ENCODE measurements around the gene TAPBPL.

The TAPBPL gene

GRCh38 chr12:6459004-6459337, 7.1 kb downstream of the TAPBPL start:
- DNase-seq (ENCODE audit: insufficient read length, low spot score) (peak; percentile 84), FAIRE-seq (peak; percentile 71)
- TF ChIP-seq, protein P1, sequence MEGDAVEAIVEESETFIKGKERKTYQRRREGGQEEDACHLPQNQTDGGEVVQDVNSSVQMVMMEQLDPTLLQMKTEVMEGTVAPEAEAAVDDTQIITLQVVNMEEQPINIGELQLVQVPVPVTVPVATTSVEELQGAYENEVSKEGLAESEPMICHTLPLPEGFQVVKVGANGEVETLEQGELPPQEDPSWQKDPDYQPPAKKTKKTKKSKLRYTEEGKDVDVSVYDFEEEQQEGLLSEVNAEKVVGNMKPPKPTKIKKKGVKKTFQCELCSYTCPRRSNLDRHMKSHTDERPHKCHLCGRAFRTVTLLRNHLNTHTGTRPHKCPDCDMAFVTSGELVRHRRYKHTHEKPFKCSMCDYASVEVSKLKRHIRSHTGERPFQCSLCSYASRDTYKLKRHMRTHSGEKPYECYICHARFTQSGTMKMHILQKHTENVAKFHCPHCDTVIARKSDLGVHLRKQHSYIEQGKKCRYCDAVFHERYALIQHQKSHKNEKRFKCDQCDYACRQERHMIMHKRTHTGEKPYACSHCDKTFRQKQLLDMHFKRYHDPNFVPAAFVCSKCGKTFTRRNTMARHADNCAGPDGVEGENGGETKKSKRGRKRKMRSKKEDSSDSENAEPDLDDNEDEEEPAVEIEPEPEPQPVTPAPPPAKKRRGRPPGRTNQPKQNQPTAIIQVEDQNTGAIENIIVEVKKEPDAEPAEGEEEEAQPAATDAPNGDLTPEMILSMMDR (IDR thresholded peaks at IDR 0.05; ENCODE audit: insufficient read depth, missing control alignments): no peak

- TF ChIP-seq, protein P1 (IDR thresholded peaks at IDR 0.05; ENCODE audit: insufficient read depth, missing control alignments): no peak
- no peak for FAIRE-seq
- no peak for DNase-seq (ENCODE audit: insufficient read length, low spot score)
Observed at GRCh38 chr12:6460751-6461371, 9.0 kb downstream of the TAPBPL start.

DNA sequence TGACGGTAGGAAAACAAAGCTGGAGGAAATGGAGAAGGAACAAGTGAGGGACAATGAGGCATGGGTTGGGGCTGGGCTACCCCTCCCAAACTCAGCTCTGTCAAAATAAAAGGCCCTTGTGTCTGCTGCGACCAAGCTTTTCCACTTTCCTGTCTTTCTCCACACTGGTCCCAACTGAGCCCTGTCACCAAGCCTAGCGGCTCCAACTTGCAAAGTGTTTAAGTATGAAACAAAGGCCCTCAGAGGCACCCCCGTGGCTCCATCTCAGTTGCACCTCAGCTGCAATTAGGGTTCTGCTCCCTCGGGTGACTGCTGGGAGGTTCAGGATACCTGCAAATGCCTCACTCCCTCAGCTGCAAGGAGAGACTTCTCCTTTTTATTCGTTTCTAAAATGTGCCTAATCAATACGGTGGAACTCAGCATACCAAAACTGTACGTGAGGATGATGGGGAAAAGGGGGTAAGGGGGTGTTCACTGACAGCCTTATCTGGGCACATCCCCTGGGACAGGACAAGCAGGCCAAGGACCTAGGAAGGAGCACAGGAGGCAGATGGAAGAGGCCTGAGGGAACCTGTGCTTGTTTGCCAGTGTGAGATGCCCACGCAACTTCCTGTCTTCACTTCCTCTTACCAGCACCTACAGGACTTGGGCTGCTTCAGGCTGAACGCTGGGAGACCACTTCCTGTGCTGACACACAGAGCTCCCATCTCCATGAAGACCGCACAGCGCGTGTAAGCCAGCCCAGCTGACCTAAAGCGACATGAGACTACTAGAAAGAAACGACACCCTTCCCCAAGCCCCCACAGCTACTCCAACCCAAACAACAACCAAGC, 9.8 kb downstream of the TAPBPL start:
- TF ChIP-seq, protein P1 (IDR thresholded peaks at IDR 0.05; ENCODE audit: insufficient read depth, missing control alignments): no peak
- DNase-seq (ENCODE audit: insufficient read length, low spot score) (no peak), FAIRE-seq (no peak)

GRCh38 chr12:6462234-6462995, 10.6 kb downstream of the TAPBPL start:
- DNase-seq (ENCODE audit: insufficient read length, low spot score) (no peak), FAIRE-seq (no peak)
- TF ChIP-seq, protein P1 (IDR thresholded peaks at IDR 0.05; ENCODE audit: insufficient read depth, missing control alignments): no peak

DNA sequence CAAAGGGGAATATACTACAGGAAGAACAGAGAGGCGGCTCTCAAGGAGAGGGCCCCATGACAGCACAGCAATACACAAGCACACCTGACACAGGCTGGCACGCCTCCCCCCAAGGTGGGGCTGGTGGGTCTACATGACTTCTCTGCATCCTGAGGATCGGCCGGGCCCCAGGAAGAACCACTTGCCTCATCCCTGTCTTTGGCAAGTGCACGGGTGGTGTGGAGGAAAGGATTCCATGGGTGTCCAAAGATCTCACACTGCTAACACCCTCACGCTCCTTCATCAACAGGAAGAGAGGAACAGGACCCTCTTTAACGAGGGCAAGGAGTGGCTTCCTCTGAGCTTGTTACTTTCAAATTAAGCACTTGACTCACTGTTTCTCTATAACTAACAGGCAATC, 11.4 kb downstream of the TAPBPL start:
- DNase-seq (ENCODE audit: insufficient read length, low spot score) (no peak), FAIRE-seq (no peak)
- TF ChIP-seq, protein P1 (IDR thresholded peaks at IDR 0.05; ENCODE audit: insufficient read depth, missing control alignments): no peak

- DNase-seq (ENCODE audit: insufficient read length, low spot score): no peak
- TF ChIP-seq, protein P1 (IDR thresholded peaks at IDR 0.05; ENCODE audit: insufficient read depth, missing control alignments): no peak
- no peak for FAIRE-seq
Observed at GRCh38 chr12:6463858-6464257, 12.0 kb downstream of the TAPBPL start.
